Epidermal melanocyte (primary cell): ENCODE data around the gene DLG2.
"Not testable (repeated sequence)": the region's sequence is repeated elsewhere in the genome, so short reads cannot be mapped to it uniquely, and the experiment has no call there.

ENCODE experiments used
- DNase-seq: peaks from one replicate; pipeline ENCODE4 v3.0.0; 2011; ENCODE audit warnings: low spot score; ENCODE audit not compliant: insufficient read length

DLG2 gene

GRCh38 chr11:85028329-85029101 lies 598.6 kb downstream of the DLG2 start:
- no peak for DNase-seq

- DNase-seq: no peak
Measured at GRCh38 chr11:85027346-85027745, 599.8 kb downstream of the DLG2 start.

GRCh38 chr11:85021058-85021457 lies 606.1 kb downstream of the DLG2 start:
- no peak for DNase-seq

GRCh38 chr11:84993386-84993785 lies 633.8 kb downstream of the DLG2 start:
- DNase-seq: no peak

GRCh38 chr11:84990141-84990540 lies 637.0 kb downstream of the DLG2 start:
- no peak for DNase-seq

- DNase-seq: not testable (repeated sequence)
Measured at GRCh38 chr11:84987686-84988187, 639.4 kb downstream of the DLG2 start.

GRCh38 chr11:84981301-84981700 lies 645.8 kb downstream of the DLG2 start:
- no peak for DNase-seq

- DNase-seq: no peak
Measured at GRCh38 chr11:84969103-84969502, 658.0 kb downstream of the DLG2 start.

GRCh38 chr11:84965484-84965883 lies 661.7 kb downstream of the DLG2 start:
- no peak for DNase-seq

GRCh38 chr11:84963240-84963639 lies 663.9 kb downstream of the DLG2 start:
- DNase-seq: no peak

GRCh38 chr11:84962018-84962417 lies 665.1 kb downstream of the DLG2 start:
- DNase-seq: no peak

- no peak for DNase-seq
Measured at GRCh38 chr11:84958295-84958694, 668.8 kb downstream of the DLG2 start.

- DNase-seq: no peak
Measured at GRCh38 chr11:84950569-84951270, 676.4 kb downstream of the DLG2 start.

- DNase-seq: no peak
Measured at GRCh38 chr11:84947970-84948580, 679.1 kb downstream of the DLG2 start.

- DNase-seq: no peak
Measured at GRCh38 chr11:84947070-84947469, 680.1 kb downstream of the DLG2 start.

- DNase-seq: no peak
Measured at GRCh38 chr11:84930863-84931262, 696.3 kb downstream of the DLG2 start.

GRCh38 chr11:84929738-84930137 lies 697.4 kb downstream of the DLG2 start:
- DNase-seq: no peak

- DNase-seq: no peak
Measured at GRCh38 chr11:84924154-84924692, 702.9 kb downstream of the DLG2 start.

GRCh38 chr11:84923489-84923888 lies 703.7 kb downstream of the DLG2 start:
- no peak for DNase-seq

GRCh38 chr11:84922836-84923235 lies 704.3 kb downstream of the DLG2 start:
- no peak for DNase-seq

GRCh38 chr11:84922212-84922805 lies 704.8 kb downstream of the DLG2 start:
- DNase-seq: no peak

GRCh38 chr11:84914511-84914910 lies 712.6 kb downstream of the DLG2 start:
- DNase-seq: no peak
